Vagina (tissue), 2 donors: ENCODE data around the gene SPINK2. TPM values are rescaled to one million over a fixed set of nuclear protein-coding genes. Genes with fewer than 3 reads are reported as not detected.
A peak's percentile ranks its signal among the peaks of the same experiment; 100 is the strongest.

ENCODE experiments used
- DNase-seq, 2 donors: peaks; one replicate each; pipeline ENCODE4 v3.0.0-alpha.2; 2017; ENCODE audit errors: extremely low spot score in 2 of 2
- H3K27ac ChIP-seq: fragments of 200-600 bp; sonication (generic); one replicate; pipeline ENCODE4 v1.5.1; 2019
- H3K27me3 ChIP-seq: fragments of 200-600 bp; sonication (generic); one replicate; pipeline ENCODE4 v1.5.1; 2019
- H3K36me3 ChIP-seq, 2 donors: fragments of 200-600 bp; sonication (generic); one replicate each; pipeline ENCODE4 v1.5.1; 2017 to 2019
- H3K4me1 ChIP-seq: fragments of 200-600 bp; sonication (generic); one replicate; pipeline ENCODE4 v1.5.1; 2019
- H3K4me3 ChIP-seq, 2 donors: fragments of 200-600 bp; sonication (generic); 1 replicate in 1 of 2; 2 replicates in 1 of 2; pipeline ENCODE4 v1.5.1; 2016 to 2019
- H3K9me3 ChIP-seq: fragments of 200-600 bp; sonication (generic); one replicate; pipeline ENCODE4 v1.5.1; 2019
- POLR2A ChIP-seq, 2 donors: fragments of 450-650 bp; IDR thresholded peaks; one replicate each; pipeline ENCODE4 v1.6.1; 2017; ENCODE audit warnings: antibody characterized with exemption in 2 of 2, mild to moderate bottlenecking in 2 of 2, moderate library complexity in 2 of 2
- POLR2AphosphoS5 ChIP-seq, 2 donors: sonication (generic); formaldehyde crosslinking; IDR thresholded peaks; one replicate each; pipeline ENCODE4 v1.9.0; 2017; ENCODE audit warnings: antibody characterized with exemption in 2 of 2, mild to moderate bottlenecking in 2 of 2, low read depth in 1 of 2; ENCODE audit not compliant: insufficient read depth in 1 of 2
- intact Hi-C: fragments of 100-400 bp; cut with DNase I; formaldehyde crosslinking; loops from one replicate; pipeline ENCODE4 v1.15.1; 2023
- total RNA-seq: library from RNA; depleted of rRNA; stranded (reverse); fragments of >200 nt; gene quantifications from one replicate; pipeline ENCODE4 v1.2.3, GENCODE V29; 2016
- TF ChIP-seq, protein P1 (sequence below), 3 experiments: fragments of 450-650 bp in 2 of 3; fragments of 200-600 bp in 1 of 3; sonication (generic) in 1 of 3; IDR thresholded peaks; one replicate each; pipeline ENCODE4 v1.5.1; 2017 to 2019; ENCODE audit warnings: antibody characterized with exemption in 3 of 3, mild to moderate bottlenecking in 2 of 3, moderate library complexity in 2 of 3

Gene SPINK2
- total RNA-seq, 1 donor from 2014 or later: 4.4 TPM

DNA sequence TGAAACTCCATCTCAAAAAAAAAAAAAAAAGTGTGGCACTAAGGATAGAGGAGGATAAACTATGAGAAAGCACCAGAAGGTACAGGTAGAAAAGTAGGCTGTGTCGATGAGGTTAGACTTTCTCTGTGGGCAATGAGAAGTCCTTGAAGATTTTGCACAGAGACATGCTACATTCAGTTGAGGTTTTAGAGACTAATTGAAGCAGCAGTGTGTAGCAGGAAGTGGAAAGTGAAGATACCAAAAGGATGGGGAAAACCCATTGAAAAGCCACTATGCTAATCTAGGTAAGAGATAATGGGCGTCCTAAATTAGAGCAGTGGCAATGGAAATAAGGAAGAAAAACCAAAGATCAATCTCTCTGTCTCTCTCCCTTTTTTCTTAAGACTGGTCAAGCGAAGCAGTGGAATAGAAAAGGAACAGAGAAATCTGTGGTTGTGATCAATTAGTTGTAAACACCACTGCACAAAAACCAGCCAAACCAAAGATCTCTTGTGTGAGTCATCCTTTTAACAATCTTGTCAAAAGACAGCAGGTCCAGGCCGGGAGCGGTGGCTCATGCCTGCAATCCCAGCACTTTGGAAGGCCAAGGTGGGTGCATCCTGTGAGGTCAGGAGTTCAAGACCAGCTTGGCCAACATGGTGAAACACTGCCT is 3.5 kb downstream of the SPINK2 start:
- Histone ChIP-seq H3K4me1 (peaks cover 9% of the 10 kb centered on the region), H3K4me3 (no peak overlapping the region), H3K27ac (no peak overlapping the region), H3K27me3 (no peaks in the 10 kb centered on the region), H3K36me3 (no peaks in the 10 kb centered on the region), H3K9me3 (no peaks in the 10 kb centered on the region)
- intact Hi-C loops: no loop called here
- TF ChIP-seq POLR2AphosphoS5 (IDR thresholded peaks at IDR 0.05; ENCODE audit: insufficient read depth in 1 of 2, low read depth in 1 of 2) (no peak), POLR2A (IDR thresholded peaks at IDR 0.05) (no peak)
- no peak for DNase-seq

DNA sequence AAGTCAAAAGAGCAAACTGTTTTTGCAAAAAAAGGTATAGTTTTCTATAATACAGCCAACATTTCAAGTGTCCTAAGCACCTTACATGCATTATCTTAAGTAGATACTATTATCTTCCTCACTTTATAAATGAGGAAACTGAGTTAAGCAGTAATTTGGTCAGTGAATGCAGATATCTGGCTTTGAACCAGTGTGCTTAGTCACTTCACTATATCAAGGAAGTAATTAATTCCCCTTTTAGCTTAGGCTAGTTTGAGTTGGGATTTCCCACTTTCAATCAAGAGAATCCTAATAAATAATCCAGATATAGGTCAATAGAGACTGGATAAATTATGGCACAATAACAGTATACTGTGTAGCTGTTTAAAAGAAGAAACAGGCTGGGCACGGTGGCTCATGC is 14.8 kb downstream of the SPINK2 start:
- H3K27me3 ChIP-seq: no peaks in the 10 kb centered on the region
- no peaks in the 10 kb centered on the region for H3K4me1 ChIP-seq
- H3K9me3 ChIP-seq: no peaks in the 10 kb centered on the region
- intact Hi-C loops: no loop called here
- TF ChIP-seq POLR2AphosphoS5 (IDR thresholded peaks at IDR 0.05; ENCODE audit: insufficient read depth in 1 of 2, low read depth in 1 of 2) (no peak), POLR2A (IDR thresholded peaks at IDR 0.05) (no peak)
- TF ChIP-seq, protein P1, sequence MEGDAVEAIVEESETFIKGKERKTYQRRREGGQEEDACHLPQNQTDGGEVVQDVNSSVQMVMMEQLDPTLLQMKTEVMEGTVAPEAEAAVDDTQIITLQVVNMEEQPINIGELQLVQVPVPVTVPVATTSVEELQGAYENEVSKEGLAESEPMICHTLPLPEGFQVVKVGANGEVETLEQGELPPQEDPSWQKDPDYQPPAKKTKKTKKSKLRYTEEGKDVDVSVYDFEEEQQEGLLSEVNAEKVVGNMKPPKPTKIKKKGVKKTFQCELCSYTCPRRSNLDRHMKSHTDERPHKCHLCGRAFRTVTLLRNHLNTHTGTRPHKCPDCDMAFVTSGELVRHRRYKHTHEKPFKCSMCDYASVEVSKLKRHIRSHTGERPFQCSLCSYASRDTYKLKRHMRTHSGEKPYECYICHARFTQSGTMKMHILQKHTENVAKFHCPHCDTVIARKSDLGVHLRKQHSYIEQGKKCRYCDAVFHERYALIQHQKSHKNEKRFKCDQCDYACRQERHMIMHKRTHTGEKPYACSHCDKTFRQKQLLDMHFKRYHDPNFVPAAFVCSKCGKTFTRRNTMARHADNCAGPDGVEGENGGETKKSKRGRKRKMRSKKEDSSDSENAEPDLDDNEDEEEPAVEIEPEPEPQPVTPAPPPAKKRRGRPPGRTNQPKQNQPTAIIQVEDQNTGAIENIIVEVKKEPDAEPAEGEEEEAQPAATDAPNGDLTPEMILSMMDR (IDR thresholded peaks at IDR 0.05): no peak
- no peaks in the 10 kb centered on the region for H3K36me3 ChIP-seq
- H3K27ac ChIP-seq: no peak overlapping the region
- no peak for DNase-seq
- no peak overlapping the region for H3K4me3 ChIP-seq

DNA sequence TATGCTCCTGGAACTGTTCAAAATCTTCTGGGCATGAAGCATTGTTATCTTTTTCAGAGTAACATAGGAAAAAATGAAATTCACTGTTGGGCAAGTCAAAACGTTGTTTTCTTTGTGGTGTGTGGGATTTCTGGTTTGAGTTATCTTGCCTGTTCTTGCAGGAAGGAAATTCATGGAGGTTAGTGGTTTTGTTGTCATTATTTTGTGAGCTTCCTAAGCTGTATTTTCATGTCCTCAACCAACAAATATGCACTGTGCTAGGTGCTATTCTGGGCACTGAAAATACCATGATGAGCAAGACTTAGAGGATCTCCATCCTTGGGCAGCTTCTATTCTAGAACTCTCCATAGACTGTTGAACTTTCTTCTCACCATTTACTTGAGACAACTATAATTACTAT is 16.9 kb downstream of the SPINK2 start:
- Histone ChIP-seq H3K4me3 (no peak overlapping the region), H3K4me1 (peaks cover 7% of the 10 kb centered on the region), H3K36me3 (no peaks in the 10 kb centered on the region), H3K27me3 (no peaks in the 10 kb centered on the region), H3K27ac (no peak overlapping the region), H3K9me3 (no peaks in the 10 kb centered on the region)
- no peak for DNase-seq
- intact Hi-C loops: no loop called here
- TF ChIP-seq POLR2AphosphoS5 (IDR thresholded peaks at IDR 0.05; ENCODE audit: insufficient read depth in 1 of 2, low read depth in 1 of 2) (no peak), POLR2A (IDR thresholded peaks at IDR 0.05) (no peak)
- TF ChIP-seq, protein P1 (IDR thresholded peaks at IDR 0.05): no peak

GRCh38 chr4:56803471-56803870 is 18.0 kb downstream of the SPINK2 start:
- no peak for DNase-seq

GRCh38 chr4:56799824-56800756 is 21.4 kb downstream of the SPINK2 start:
- peak in 1 of 2 donors; percentile 90 for DNase-seq
- H3K4me1 ChIP-seq: peaks cover 12% of the 10 kb centered on the region
- H3K9me3 ChIP-seq: no peaks in the 10 kb centered on the region
- TF ChIP-seq, protein P1 (IDR thresholded peaks at IDR 0.05): peak; percentile 74 to 94 (median 78)
- TF ChIP-seq POLR2A (IDR thresholded peaks at IDR 0.05): no peak
- peak in 1 of 2 donors; percentile 66 for TF ChIP-seq POLR2AphosphoS5 (IDR thresholded peaks at IDR 0.05; ENCODE audit: insufficient read depth in 1 of 2, low read depth in 1 of 2)
- H3K27ac ChIP-seq: peak overlapping the region; percentile 91
- no peaks in the 10 kb centered on the region for H3K27me3 ChIP-seq
- no peaks in the 10 kb centered on the region for H3K36me3 ChIP-seq
- peak overlapping the region; percentile 59 to 65 for H3K4me3 ChIP-seq
- intact Hi-C loops: no loop called here

More at GRCh38 chr4:56803471-56803870, 18.0 kb downstream of the SPINK2 start:
- H3K4me3 ChIP-seq: no peak overlapping the region
- TF ChIP-seq POLR2A (IDR thresholded peaks at IDR 0.05): no peak
- TF ChIP-seq, protein P1 (IDR thresholded peaks at IDR 0.05): no peak
- TF ChIP-seq POLR2AphosphoS5 (IDR thresholded peaks at IDR 0.05; ENCODE audit: insufficient read depth in 1 of 2, low read depth in 1 of 2): no peak
- H3K27me3 ChIP-seq: no peaks in the 10 kb centered on the region
- intact Hi-C loops: no loop called here
- H3K36me3 ChIP-seq: no peaks in the 10 kb centered on the region
- H3K27ac ChIP-seq: no peak overlapping the region
- H3K4me1 ChIP-seq: peaks cover 12% of the 10 kb centered on the region
- H3K9me3 ChIP-seq: no peaks in the 10 kb centered on the region
